Activated B cell treated with CpG ODN at 0.5 μM for 24 hours (primary cell): ENCODE data around the gene DNAAF5. TPM values are rescaled to one million over a fixed set of nuclear protein-coding genes. Genes with fewer than 3 reads are reported as not detected.

Source experiments
- ATAC-seq: fragments of 200-7000 bp; cut with Tn5 transposase; one replicate; pipeline ENCODE4 v1.10.0; 2021; ENCODE audit warnings: low read depth, mild to moderate bottlenecking, moderate library complexity
- CTCF ChIA-PET: fragments of 350-600 bp; sonication (Branson Sonifier 250); formaldehyde crosslinking; loops from one replicate; lab custom pipeline; 2021; ENCODE audit warnings: antibody characterized with exemption; lab: Charles Lee
- POLR2A ChIA-PET: fragments of 350-600 bp; sonication (Branson Sonifier 250); formaldehyde crosslinking; loops from one replicate; lab custom pipeline; 2021; ENCODE audit warnings: antibody characterized with exemption; lab: Charles Lee
- DNase-seq: peaks from one replicate; pipeline ENCODE4 v3.0.0; 2022
- H3K27ac Mint-ChIP-seq: one replicate; pipeline ENCODE4 v1.8.0; 2020; ENCODE audit warnings: mixed read lengths
- H3K27me3 Mint-ChIP-seq: one replicate; pipeline ENCODE4 v1.8.0; 2021; ENCODE audit warnings: mixed read lengths
- H3K36me3 Mint-ChIP-seq: one replicate; pipeline ENCODE4 v1.8.0; 2021; ENCODE audit warnings: low read depth, mixed read lengths
- H3K4me1 Mint-ChIP-seq: one replicate; pipeline ENCODE4 v1.8.0; 2021; ENCODE audit warnings: mixed read lengths
- H3K4me3 Mint-ChIP-seq: one replicate; pipeline ENCODE4 v1.8.0; 2020; ENCODE audit warnings: mild to moderate bottlenecking, mixed read lengths
- H3K9me3 Mint-ChIP-seq: one replicate; pipeline ENCODE4 v1.8.0; 2020; ENCODE audit warnings: mixed read lengths
- CTCF ChIP-seq: fragments of 200-600 bp; IDR thresholded peaks from one replicate; pipeline ENCODE4 v1.8.0; 2022; ENCODE audit warnings: antibody characterized with exemption, mild to moderate bottlenecking
- intact Hi-C: fragments of 100-400 bp; cut with micrococcal nuclease; formaldehyde crosslinking; loops from one replicate; pipeline ENCODE4 v1.15.1; 2024
- total RNA-seq: library from RNA; stranded (reverse); gene quantifications from 2 replicates; pipeline ENCODE4 v1.2.3, GENCODE V29; 2022

Gene DNAAF5
- total RNA-seq, 1 donor from 2014 or later = 23.5 TPM

GRCh38 chr7:730501-731439 is 4.3 kb downstream of the DNAAF5 start:
- CTCF ChIA-PET = interaction anchor here (1.1 kb wide), 1 partner anchor 376 kb away, joined by 3 read pairs; no protein-coding TSS in a partner anchor
- Mint-ChIP-seq H3K27me3 (no peaks in the 10 kb centered on the region), H3K4me1 (peaks cover 14% of the 10 kb centered on the region), H3K4me3 (no peak overlapping the region), H3K27ac (no peak overlapping the region), H3K9me3 (no peaks in the 10 kb centered on the region), H3K36me3 (peaks cover 30% of the 10 kb centered on the region)
- intact Hi-C loops = no loop called here
- POLR2A ChIA-PET = interaction anchor here (0.5 kb wide), 1 partner anchor 9 kb away, joined by 4 read pairs; no protein-coding TSS in a partner anchor
- ATAC-seq (no peak), DNase-seq (no peak)
- TF ChIP-seq CTCF = no peak

DNA sequence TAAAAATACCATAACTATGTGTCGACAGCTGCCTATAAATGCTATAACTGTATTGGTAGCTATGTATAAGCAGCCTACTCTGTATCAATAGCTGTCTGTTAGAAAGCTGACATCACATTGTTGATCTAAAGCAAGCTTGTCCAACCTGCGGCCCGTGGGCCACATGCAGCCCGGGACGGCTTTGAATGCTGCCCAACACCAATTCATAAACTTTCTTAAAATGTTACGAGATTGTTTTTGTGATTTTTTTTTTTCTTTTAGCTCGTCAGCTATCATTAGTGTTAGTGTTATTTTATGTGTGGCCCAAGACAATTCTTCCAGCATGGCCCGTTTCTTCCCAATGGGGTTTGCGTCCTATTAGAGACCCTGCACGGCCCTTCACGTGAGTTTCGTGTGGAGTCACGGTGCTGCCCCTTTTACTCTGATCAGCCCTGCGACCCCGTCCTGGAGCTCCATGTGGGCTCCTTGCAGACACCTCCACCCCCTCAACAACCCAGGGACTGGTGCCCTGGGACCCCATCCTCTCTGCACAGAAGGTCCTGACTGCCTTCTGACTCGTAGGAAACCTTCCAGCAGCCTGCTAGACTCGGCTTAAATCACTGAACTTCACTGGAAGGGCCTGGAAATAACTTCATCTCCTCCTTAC is 5.1 kb downstream of the DNAAF5 start:
- no peak for ATAC-seq
- H3K27ac Mint-ChIP-seq = no peak overlapping the region
- DNase-seq = no peak
- intact Hi-C loops = no loop called here
- H3K9me3 Mint-ChIP-seq = no peaks in the 10 kb centered on the region
- no peak overlapping the region for H3K4me3 Mint-ChIP-seq
- H3K4me1 Mint-ChIP-seq = peaks cover 11% of the 10 kb centered on the region
- peaks cover 30% of the 10 kb centered on the region for H3K36me3 Mint-ChIP-seq
- TF ChIP-seq CTCF = no peak
- ChIA-PET POLR2A (interaction anchor here (0.5 kb wide), 1 partner anchor 10 kb away, joined by 4 read pairs; no protein-coding TSS in a partner anchor), CTCF (interaction anchor here (1.1 kb wide), 1 partner anchor 377 kb away, joined by 3 read pairs; no protein-coding TSS in a partner anchor)
- no peaks in the 10 kb centered on the region for H3K27me3 Mint-ChIP-seq

DNA sequence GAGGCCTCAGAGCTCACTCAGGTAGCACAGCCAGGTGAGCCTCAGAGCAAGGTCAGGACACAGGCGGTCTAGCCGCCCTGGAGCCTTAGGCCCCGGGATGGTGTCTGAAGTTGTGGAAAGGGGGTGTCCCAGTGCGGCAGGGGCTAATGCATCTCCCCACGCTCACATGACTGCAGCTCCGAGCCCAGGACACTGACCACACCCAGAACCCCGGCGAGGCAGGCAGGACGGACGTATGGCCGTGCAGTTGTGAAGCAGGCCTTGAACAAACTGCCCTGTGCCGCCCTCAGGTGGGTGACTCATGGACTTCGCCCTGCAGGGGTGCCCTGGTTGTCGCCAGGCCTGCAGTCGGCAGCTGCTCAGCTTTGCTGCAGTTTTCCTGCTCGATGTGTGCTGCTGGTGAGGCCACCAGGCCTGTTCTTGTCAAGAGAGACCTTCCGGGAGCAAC is 5.6 kb downstream of the DNAAF5 start:
- ChIA-PET POLR2A (no interaction called here), CTCF (no interaction called here)
- no peak for ATAC-seq
- no peaks in the 10 kb centered on the region for H3K9me3 Mint-ChIP-seq
- H3K4me3 Mint-ChIP-seq = no peak overlapping the region
- peaks cover 11% of the 10 kb centered on the region for H3K4me1 Mint-ChIP-seq
- intact Hi-C loops = no loop called here
- H3K36me3 Mint-ChIP-seq = peaks cover 30% of the 10 kb centered on the region
- no peak overlapping the region for H3K27ac Mint-ChIP-seq
- no peak for DNase-seq
- TF ChIP-seq CTCF = no peak
- H3K27me3 Mint-ChIP-seq = no peaks in the 10 kb centered on the region

DNA sequence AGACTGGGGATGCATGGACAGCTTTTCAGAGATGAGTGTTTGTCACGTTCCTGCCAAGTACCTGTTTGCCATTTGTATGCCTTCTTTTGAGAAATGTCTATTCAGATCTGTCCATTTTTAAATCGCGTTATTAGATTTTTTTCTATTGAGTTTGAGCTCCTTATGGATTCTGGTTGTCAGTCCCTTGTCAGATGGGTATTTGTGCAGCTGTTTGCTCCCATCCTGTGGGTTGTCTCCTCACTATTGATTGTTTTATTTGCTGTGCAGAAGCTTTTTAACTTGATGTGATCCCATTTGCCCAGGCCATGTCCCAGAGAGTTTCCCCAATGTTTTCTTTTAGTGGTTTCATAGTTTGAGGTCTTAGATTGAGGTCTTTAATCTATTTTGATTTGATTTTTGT is 6.1 kb downstream of the DNAAF5 start:
- CTCF ChIA-PET = no interaction called here
- Mint-ChIP-seq H3K27me3 (no peaks in the 10 kb centered on the region), H3K9me3 (no peaks in the 10 kb centered on the region), H3K27ac (no peak overlapping the region), H3K4me1 (peaks cover 9% of the 10 kb centered on the region), H3K4me3 (no peak overlapping the region), H3K36me3 (peaks cover 34% of the 10 kb centered on the region)
- DNase-seq (no peak), ATAC-seq (no peak)
- POLR2A ChIA-PET = no interaction called here
- intact Hi-C loops = no loop called here
- TF ChIP-seq CTCF = no peak

DNA sequence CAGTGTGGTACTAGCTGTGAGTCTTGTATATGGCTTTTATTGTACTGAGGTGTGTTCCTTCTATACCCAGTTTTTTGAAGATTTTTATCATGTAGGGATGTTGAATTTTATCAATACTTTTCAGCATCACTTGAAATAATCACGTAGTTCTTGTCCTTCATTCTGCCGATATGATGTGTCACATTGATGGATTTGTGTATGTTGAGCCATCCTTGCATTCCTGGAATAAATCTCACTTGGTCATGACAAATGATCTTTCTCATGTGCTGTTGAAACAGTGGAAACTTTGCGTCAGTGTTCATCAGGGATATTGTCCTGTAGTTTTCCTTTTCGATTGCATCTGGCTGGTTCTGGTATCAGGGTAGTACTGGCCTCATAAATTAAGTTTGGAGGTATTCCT is 7.7 kb downstream of the DNAAF5 start:
- POLR2A ChIA-PET = no interaction called here

More for the DNA sequence above, 7.7 kb downstream of the DNAAF5 start:
- intact Hi-C loops = no loop called here
- ATAC-seq = no peak
- DNase-seq = no peak
- CTCF ChIA-PET = no interaction called here
- no peaks in the 10 kb centered on the region for H3K9me3 Mint-ChIP-seq
- no peak overlapping the region for H3K27ac Mint-ChIP-seq
- TF ChIP-seq CTCF = no peak
- H3K36me3 Mint-ChIP-seq = peaks cover 40% of the 10 kb centered on the region
- no peaks in the 10 kb centered on the region for H3K27me3 Mint-ChIP-seq
- H3K4me1 Mint-ChIP-seq = no peaks in the 10 kb centered on the region
- no peak overlapping the region for H3K4me3 Mint-ChIP-seq
